SU-DHL-6 (cell line): ENCODE data around the gene PCK2.

ENCODE experiments used
- H2AFZ ChIP-seq: fragments of 200-600 bp; sonication (generic); 2 replicates; pipeline ENCODE4 v1.6.1; 2014; ENCODE audit warnings: low read depth, mild to moderate bottlenecking, moderate library complexity, mixed read lengths, antibody characterized with exemption, low read length; ENCODE audit not compliant: severe bottlenecking
- H3F3A ChIP-seq: fragments of 200-600 bp; shearing (Covaris generic); 2 replicates; pipeline ENCODE4 v1.6.0; 2016; ENCODE audit warnings: antibody characterized with exemption, mild to moderate bottlenecking; ENCODE audit not compliant: insufficient read depth
- H3K27ac ChIP-seq: fragments of 200-600 bp; sonication (generic); 2 replicates; pipeline ENCODE4 v1.5.1; 2016; ENCODE audit warnings: low read depth, mild to moderate bottlenecking, low read length, moderate library complexity, mixed read lengths
- H3K27me3 ChIP-seq: fragments of 200-600 bp; sonication (generic), shearing (Covaris generic); 2 replicates; pipeline ENCODE4 v1.6.0; 2014; ENCODE audit warnings: mild to moderate bottlenecking, low read length
- H3K36me3 ChIP-seq: fragments of 200-600 bp; sonication (generic); 2 replicates; pipeline ENCODE4 v1.6.1; 2014; ENCODE audit warnings: mild to moderate bottlenecking, low read length, mixed read lengths
- H3K4me2 ChIP-seq: fragments of 300-600, 200-600 bp; shearing (Covaris generic), sonication (generic); 2 replicates; pipeline ENCODE4 v1.6.0; 2014; ENCODE audit warnings: low read length, low read depth, mild to moderate bottlenecking; ENCODE audit not compliant: poor library complexity, severe bottlenecking
- H3K4me3 ChIP-seq: fragments of 200-600 bp; sonication (generic); 2 replicates; pipeline ENCODE4 v1.5.1; 2014; ENCODE audit warnings: antibody characterized with exemption, low read length, mild to moderate bottlenecking, mixed read lengths; ENCODE audit not compliant: insufficient read depth, poor library complexity, severe bottlenecking
- H3K79me2 ChIP-seq: fragments of 200-600 bp; sonication (generic); 2 replicates; pipeline ENCODE4 v1.6.1; 2014; ENCODE audit warnings: mild to moderate bottlenecking, low read length, moderate library complexity; ENCODE audit not compliant: insufficient read depth
- H3K9ac ChIP-seq: fragments of 200-600 bp; sonication (generic); 2 replicates; pipeline ENCODE4 v1.7.0; 2014; ENCODE audit warnings: mild to moderate bottlenecking, low read length
- H3K9me2 ChIP-seq: fragments of 200-600 bp; sonication (generic); replicated peaks from 2 replicates; pipeline ENCODE4 v1.6.1; 2014; ENCODE audit warnings: low read length; ENCODE audit not compliant: insufficient read depth
- H3K9me3 ChIP-seq: fragments of 200-600 bp; sonication (generic); 2 replicates; pipeline ENCODE4 v1.6.1; 2014; ENCODE audit warnings: low read length, mixed read lengths; ENCODE audit not compliant: insufficient read depth
- H4K20me1 ChIP-seq: fragments of 200-600 bp; sonication (generic); 2 replicates; pipeline ENCODE4 v1.6.1; 2014; ENCODE audit warnings: low read depth, mild to moderate bottlenecking, antibody characterized with exemption, low read length, moderate library complexity, mixed read lengths
- EZH2phosphoT487 ChIP-seq: fragments of 200-600 bp; sonication (generic), shearing (Covaris generic); conservative IDR thresholded peaks from 2 replicates; pipeline ENCODE4 v1.6.1; 2018; ENCODE audit warnings: mild to moderate bottlenecking, antibody characterized with exemption, low read length, moderate library complexity, mixed read lengths
- TF ChIP-seq, protein P1 (sequence below): fragments of 200-600 bp; sonication (generic); IDR thresholded peaks from one replicate; pipeline ENCODE4 v1.5.1; 2017; ENCODE audit warnings: antibody characterized with exemption, mild to moderate bottlenecking, low read length, moderate library complexity; ENCODE audit not compliant: insufficient read depth, poor library complexity, severe bottlenecking

PCK2 gene

DNA sequence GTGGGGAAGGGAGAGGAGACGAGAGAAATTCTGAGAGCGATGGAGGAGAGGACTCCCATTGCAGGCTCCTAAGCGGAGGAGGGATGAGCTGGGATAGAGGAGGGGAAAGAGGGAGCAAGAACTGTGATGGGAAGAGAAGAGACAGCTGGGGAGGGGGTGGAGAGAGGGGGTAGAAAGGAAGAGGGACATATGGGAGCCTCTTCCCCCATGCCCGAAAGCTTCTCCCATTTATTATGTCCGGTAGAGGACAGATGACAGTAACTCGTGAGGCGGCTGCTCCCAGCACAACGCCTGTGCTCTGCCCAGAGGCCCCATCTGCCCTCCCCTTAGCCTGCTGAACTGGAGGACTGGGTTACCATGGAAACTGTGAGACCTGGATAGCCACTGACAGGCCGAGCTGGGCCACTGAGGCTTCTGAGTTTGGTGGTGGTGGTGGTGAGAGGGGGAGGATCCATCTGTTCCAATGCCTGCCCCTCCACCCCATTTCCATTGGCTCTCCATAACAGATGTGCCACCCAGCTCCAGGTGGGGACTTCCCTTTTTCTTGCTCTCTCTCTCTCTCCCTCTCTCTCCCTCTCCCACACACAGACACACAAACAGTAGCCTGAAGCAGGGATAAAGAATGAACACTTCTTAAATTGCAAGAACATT, 14.5 kb upstream of the PCK2 start:
- no peaks in the 10 kb centered on the region for H3K9me3 ChIP-seq
- TF ChIP-seq EZH2phosphoT487: no peak
- TF ChIP-seq, protein P1, sequence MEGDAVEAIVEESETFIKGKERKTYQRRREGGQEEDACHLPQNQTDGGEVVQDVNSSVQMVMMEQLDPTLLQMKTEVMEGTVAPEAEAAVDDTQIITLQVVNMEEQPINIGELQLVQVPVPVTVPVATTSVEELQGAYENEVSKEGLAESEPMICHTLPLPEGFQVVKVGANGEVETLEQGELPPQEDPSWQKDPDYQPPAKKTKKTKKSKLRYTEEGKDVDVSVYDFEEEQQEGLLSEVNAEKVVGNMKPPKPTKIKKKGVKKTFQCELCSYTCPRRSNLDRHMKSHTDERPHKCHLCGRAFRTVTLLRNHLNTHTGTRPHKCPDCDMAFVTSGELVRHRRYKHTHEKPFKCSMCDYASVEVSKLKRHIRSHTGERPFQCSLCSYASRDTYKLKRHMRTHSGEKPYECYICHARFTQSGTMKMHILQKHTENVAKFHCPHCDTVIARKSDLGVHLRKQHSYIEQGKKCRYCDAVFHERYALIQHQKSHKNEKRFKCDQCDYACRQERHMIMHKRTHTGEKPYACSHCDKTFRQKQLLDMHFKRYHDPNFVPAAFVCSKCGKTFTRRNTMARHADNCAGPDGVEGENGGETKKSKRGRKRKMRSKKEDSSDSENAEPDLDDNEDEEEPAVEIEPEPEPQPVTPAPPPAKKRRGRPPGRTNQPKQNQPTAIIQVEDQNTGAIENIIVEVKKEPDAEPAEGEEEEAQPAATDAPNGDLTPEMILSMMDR: no peak

DNA sequence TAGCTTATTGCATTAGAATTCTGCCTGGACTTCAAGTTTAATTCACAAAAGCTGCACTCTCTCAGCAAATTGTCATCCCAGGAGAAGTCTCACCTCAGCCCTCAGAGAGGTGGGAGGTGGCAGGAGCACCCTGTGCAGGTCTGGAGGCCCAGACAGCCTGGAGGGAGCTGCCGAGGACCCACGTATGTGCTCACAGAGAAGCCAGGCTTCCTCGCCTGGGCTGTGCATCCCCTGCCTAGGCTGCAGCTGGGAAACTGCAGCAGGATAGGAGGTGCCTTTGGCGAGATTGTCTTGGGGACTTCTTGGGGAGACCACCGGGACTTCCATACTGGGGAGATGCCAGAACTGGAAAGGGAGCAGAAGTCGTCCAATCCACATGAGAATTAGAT, 14.0 kb upstream of the PCK2 start:
- Histone ChIP-seq H3K4me2 (no peak overlapping the region), H2AFZ (no peak overlapping the region), H3K79me2 (no peaks in the 10 kb centered on the region), H3K9ac (peak overlapping the region; percentile 69; the same call in 1 of the 2 replicates), H3K9me3 (no peaks in the 10 kb centered on the region), H3K36me3 (no peaks in the 10 kb centered on the region), H3K27ac (no peak overlapping the region), H3F3A (0 out of 2 replicates have a peak, but pooled peaks cover 3% of the 10 kb centered on the region), H3K27me3 (no peaks in the 10 kb centered on the region), H3K9me2 (no peaks in the 10 kb centered on the region), H3K4me3 (no peak overlapping the region), H4K20me1 (no peaks in the 10 kb centered on the region)
- no peak for TF ChIP-seq EZH2phosphoT487
- TF ChIP-seq, protein P1: no peak

More for the DNA sequence above, 14.5 kb upstream of the PCK2 start:
- H2AFZ ChIP-seq: no peak overlapping the region
- H3K4me3 ChIP-seq: no peak overlapping the region
- no peaks in the 10 kb centered on the region for H3K9me2 ChIP-seq
- no peaks in the 10 kb centered on the region for H3K27me3 ChIP-seq
- no peak overlapping the region for H3K9ac ChIP-seq
- no peaks in the 10 kb centered on the region for H3K79me2 ChIP-seq
- 0 out of 2 replicates have a peak, but pooled peaks cover 3% of the 10 kb centered on the region for H3F3A ChIP-seq
- H3K27ac ChIP-seq: no peak overlapping the region
- H4K20me1 ChIP-seq: no peaks in the 10 kb centered on the region
- H3K4me2 ChIP-seq: no peak overlapping the region
- no peaks in the 10 kb centered on the region for H3K36me3 ChIP-seq

DNA sequence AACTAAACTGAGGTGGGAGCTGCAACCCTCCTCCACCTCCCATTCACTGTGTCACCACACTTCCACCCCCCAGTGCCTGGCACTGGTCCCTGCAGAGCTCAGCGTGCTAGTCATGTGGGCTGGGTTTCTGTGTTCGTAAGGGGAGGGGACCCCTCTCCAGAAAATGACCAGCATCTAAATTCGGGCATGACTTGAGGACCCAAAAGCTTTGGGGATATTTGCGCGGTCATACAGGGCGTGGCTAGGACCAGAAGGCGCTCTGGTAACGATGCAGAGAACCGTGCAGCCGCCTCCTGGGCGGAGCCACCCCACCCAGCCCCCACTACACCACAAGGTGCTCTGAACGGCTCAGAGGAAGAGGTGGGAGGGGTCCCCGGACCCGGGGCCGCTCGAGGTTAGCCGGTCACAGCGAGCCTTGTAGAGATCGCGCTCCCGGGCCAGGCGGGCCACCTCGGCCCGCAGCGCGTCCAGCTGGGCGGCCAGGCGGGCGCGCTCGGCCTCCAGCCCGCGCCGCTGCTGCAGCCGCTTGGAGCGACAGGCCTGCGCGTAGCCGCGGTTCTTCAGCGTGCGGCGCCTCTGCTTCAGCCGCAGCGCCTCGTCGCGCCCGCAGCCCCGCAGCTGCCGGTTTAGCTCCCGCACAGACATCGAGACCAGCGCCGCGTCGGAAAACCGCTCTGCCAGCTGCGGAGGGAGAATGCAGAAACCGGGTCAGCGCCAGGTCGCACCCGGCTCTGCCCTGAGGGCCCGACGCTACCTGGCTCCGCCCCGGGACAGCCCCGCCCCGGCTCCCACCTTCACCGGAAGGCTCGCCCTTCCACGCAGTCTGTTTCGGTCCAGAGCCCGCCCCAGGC, 13.0 kb upstream of the PCK2 start:
- 0 out of 2 replicates have a peak, but pooled peaks cover 3% of the 10 kb centered on the region for H3F3A ChIP-seq
- H3K36me3 ChIP-seq: no peaks in the 10 kb centered on the region
- no peaks in the 10 kb centered on the region for H3K79me2 ChIP-seq
- peak overlapping the region; percentile 80 for H3K4me2 ChIP-seq
- no peaks in the 10 kb centered on the region for H4K20me1 ChIP-seq
- peak overlapping the region; percentile 57 for H3K4me3 ChIP-seq
- H3K27ac ChIP-seq: no peak overlapping the region
- H3K9me3 ChIP-seq: no peaks in the 10 kb centered on the region
- no peak for TF ChIP-seq EZH2phosphoT487
- peak overlapping the region; percentile 69 for H3K9ac ChIP-seq
- H3K27me3 ChIP-seq: no peaks in the 10 kb centered on the region
- H2AFZ ChIP-seq: peak overlapping the region; percentile 75
- no peaks in the 10 kb centered on the region for H3K9me2 ChIP-seq
